ENCODE measurements around the gene INTS1.
"Not testable (repeated sequence)": the region's sequence is repeated elsewhere in the genome, so short reads cannot be mapped to it uniquely, and the experiment has no call there.

Gene INTS1

GRCh38 chr7:1531263-1531978, 27.2 kb upstream of the INTS1 start:
- peak overlapping the region; percentile 99 for H3K27ac ChIP-seq
- DNase-seq (ENCODE audit: low read depth, low spot score), result no peak

DNA sequence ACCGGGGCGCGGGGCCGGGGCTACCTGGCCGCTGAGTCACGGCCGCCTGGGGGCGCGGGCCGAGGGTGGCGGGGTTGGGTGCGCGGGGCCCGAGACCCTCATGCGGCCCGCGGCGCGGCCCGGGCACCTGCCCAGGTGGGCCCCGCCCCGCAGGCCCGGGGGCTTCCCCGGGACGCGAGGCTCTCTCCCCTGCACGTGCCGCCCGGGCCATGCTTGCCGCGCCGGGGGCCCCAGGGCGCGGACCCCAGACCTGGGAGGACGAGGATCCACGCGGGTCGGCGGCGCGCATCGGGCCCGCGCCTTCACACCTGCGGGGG, 26.7 kb upstream of the INTS1 start:
- peak overlapping the region; percentile 99 for H3K27ac ChIP-seq
- DNase-seq (ENCODE audit: low read depth, low spot score), result no peak

DNA sequence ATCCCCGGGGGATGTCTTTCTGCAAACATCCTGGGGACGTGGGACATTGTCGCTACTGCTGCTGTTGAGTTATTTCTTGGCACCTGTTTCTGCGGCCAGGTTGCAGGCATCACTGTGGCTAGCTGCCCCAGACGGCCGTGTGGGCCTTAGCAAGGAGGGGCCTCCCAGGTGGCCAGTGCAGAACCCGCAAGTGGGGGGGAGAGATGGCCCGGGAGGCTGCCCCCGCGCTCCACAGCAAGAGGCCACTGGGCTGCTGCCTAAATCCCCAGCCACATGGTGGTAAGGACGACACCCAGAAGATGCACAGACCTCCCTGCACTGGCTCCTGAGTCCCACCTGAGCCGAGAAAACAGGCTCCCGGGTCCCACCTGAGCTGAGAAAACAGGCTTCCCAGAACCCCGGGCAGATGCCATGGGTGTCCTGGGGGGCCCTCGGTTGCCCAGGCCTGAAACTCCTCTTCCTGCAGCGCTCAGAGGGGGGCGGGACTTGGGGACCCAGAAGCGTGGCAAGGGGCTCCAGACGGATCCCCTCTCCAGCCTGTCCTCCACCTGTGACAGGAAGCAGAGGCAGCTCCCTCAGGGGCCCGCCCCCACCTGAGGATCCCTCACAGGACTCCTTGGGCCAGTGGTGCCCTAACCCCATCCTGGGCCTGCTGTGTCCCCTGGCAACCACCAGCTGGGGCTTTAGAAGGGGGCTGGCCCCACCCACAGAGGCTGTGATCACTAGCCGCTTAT, 25.4 kb upstream of the INTS1 start:
- DNase-seq (ENCODE audit: low read depth, low spot score), result no peak
- H3K27ac ChIP-seq, result no peak overlapping the region

GRCh38 chr7:1526271-1526754, 22.1 kb upstream of the INTS1 start:
- no peak overlapping the region for H3K27ac ChIP-seq
- no peak for DNase-seq (ENCODE audit: low read depth, low spot score)

GRCh38 chr7:1525409-1525808, 21.2 kb upstream of the INTS1 start:
- no peak for DNase-seq (ENCODE audit: low read depth, low spot score)
- H3K27ac ChIP-seq, result no peak overlapping the region

DNA sequence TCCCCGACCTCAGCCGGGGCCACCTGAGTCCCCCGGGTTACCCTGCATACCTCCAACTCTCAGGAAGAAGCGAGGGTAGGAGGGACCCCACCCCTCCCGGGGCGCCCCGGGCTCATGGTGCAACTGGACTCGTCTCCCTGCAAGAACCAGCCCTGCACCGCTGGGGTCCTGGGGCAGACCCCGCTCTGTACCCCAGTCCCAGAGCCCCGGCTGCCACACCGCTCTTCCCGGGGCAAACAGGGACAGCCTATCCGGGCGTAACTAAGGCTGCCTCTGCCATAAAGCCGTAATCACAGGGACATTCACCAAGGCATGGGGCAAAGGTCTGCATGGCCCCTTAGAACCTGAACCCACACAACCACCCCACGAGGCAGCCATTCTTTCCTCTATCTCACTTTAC, 19.7 kb upstream of the INTS1 start:
- no peak for DNase-seq (ENCODE audit: low read depth, low spot score)
- no peak overlapping the region for H3K27ac ChIP-seq

- no peak for DNase-seq (ENCODE audit: low read depth, low spot score)
- H3K27ac ChIP-seq, result no peak overlapping the region
These were observed 19.0 kb upstream of the INTS1 start for GRCh38 chr7:1523208-1523607.

GRCh38 chr7:1521456-1521855, 17.3 kb upstream of the INTS1 start:
- H3K27ac ChIP-seq, result no peak overlapping the region
- no peak for DNase-seq (ENCODE audit: low read depth, low spot score)

DNA sequence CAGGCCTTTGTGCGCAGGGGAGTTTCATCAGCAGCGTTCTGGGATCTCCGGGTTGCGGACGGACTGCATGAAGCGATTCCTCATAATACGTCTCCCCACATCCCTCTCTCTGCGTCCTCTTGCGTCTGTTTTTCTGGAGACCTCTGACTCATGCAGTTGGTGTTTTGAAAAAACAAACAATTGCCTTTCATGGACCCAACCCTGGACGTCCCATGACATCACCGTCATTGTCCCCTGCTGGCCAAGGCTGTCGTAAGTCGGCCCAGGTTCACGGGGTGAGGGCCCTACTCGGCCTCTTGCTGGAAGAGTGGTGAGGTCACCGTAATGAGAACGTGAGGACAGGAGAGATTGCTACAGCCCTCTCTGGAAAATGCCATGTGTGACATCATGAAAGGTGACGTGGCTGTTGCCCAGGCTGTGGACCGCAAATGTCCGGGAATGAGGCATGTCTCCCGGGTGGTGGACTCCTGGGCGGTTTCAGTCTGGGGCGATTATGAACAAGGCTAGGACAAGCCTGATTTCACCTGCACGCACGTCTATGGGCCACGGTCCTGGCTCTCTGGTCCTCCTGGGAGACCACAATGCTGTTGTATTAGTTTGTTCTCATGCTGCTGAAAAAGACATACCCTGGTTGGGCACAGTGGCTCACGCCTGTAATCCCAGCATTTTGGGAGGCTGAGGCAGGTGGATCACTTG, 16.5 kb upstream of the INTS1 start:
- no peak for DNase-seq (ENCODE audit: low read depth, low spot score)
- no peak overlapping the region for H3K27ac ChIP-seq

GRCh38 chr7:1519322-1519922, 15.2 kb upstream of the INTS1 start:
- DNase-seq (ENCODE audit: low read depth, low spot score); H3K27ac ChIP-seq: not testable (repeated sequence)

DNA sequence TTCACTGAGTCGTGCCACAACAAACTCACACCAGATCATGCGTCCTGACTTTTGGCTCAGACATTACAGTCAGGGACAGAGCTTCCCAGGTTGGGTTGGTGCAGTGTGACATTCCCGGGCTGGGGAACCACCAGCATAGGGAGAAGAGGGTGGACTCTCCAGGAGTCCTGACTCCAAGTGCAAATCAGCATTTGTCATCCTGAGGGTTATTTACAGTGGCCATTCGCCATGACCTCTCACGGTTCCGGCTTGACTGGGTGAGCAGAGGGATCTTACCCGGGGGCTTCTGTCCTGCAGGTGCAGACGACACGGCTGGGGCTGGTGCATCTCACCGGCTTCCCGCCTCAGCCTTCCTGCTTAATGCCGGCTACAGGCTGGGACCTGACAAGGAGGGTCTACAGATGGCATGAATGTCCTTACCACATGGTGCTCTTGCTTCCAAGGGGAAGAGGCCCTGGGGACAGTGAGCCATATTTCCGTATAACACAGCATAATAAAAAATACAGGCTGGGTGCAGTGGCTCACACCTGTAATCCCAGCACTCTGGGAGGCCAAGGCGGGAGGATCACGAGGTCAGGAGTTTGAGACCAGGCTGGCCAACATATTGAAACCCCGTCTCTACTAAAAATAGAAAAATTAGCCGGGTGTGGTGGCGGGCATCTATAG, 12.5 kb upstream of the INTS1 start:
- no peak for DNase-seq (ENCODE audit: low read depth, low spot score)
- no peak overlapping the region for H3K27ac ChIP-seq

- DNase-seq (ENCODE audit: low read depth, low spot score); H3K27ac ChIP-seq: not testable (repeated sequence)
These were observed 11.3 kb upstream of the INTS1 start for GRCh38 chr7:1515509-1515967.

DNA sequence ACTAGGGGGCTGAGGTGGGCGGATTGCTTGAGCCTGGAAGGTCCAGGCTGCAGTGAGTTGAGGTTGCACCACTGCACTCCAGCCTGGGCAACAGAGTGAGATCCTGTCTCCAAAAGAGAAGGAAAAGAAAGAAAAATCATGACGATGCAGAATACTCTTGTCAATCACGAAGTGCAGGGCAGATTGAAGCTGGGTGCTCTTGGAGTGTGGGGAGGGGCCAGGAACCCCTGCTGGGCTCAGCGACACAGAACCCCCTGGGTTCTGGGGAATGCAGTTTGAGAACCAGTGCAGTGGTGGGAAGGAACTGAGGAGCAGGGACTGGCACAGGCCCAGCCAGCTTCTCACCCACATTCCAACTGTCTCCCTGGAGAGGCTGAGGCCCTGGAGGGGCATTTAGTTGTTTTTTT, 10.8 kb upstream of the INTS1 start:
- no peak overlapping the region for H3K27ac ChIP-seq
- DNase-seq (ENCODE audit: low read depth, low spot score), result no peak

- no peak for DNase-seq (ENCODE audit: low read depth, low spot score)
- no peak overlapping the region for H3K27ac ChIP-seq
These were observed 10.2 kb upstream of the INTS1 start for GRCh38 chr7:1514407-1514806.

DNA sequence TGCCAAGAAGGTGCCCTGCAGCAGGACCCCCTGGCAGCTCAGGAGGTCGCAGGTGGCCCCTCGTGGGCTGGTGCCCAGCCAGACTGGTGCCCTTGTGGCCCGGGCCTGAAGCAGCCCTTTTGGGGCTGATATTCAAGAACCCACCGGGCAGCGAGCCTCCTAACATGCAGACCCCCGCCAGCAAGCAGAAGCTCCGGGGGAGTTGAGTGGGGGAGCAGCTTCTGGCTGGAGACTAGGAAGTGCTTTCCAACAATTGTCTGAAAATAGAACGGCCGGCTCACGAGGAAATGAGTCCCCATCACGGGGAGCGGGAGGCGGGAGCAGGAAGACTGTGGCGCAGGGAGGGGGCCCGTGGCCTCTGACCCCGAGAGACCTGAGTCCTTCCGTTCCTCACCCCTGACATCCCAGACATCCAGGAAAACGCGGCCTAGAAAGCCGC, 9.5 kb upstream of the INTS1 start:
- no peak overlapping the region for H3K27ac ChIP-seq
- DNase-seq (ENCODE audit: low read depth, low spot score), result no peak

GRCh38 chr7:1512781-1513656, 8.8 kb upstream of the INTS1 start:
- H3K27ac ChIP-seq, result no peak overlapping the region
- DNase-seq (ENCODE audit: low read depth, low spot score), result no peak

- H3K27ac ChIP-seq, result no peak overlapping the region
- no peak for DNase-seq (ENCODE audit: low read depth, low spot score)
These were observed 7.5 kb upstream of the INTS1 start for GRCh38 chr7:1511444-1512422.

DNA sequence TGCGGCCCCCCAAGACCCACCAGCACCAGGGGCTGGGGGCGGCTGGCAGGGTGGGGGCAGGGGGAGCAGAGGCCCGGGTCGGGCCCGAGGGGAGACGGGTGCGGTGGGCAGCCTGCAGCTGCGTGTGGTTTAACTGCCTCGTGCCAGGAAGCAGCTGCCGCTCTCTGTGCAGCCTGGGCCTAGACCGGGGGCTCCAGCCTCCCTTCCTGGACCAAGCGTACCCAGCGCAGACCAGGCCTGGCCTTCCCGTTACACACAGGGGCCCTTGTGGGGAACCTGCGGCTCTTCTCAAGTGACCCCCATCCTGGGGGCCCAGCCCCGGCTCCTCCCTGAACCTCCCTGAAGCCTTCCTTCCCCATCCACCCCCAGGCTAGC, 6.6 kb upstream of the INTS1 start:
- no peak overlapping the region for H3K27ac ChIP-seq

More for the DNA sequence above, 6.6 kb upstream of the INTS1 start:
- no peak for DNase-seq (ENCODE audit: low read depth, low spot score)

All from epithelial cell of prostate (primary cell).